Mammary epithelial cell (primary cell): ENCODE results near the gene CAV3.

Experiments used
- EZH2 ChIP-seq: IDR thresholded peaks from 2 replicates; pipeline ENCODE4 v1.6.1; 2012; ENCODE audit warnings: low read length, inconsistent platforms, borderline replicate concordance
- TF ChIP-seq, protein P1 (sequence below), 2 donors: IDR thresholded peaks in 1 of 2; conservative IDR thresholded peaks in 1 of 2; 2 replicates each; pipeline ENCODE4 v1.5.1; 2011 to 2012; ENCODE audit warnings: inconsistent platforms in 2 of 2, low read length in 2 of 2, mild to moderate bottlenecking in 2 of 2, control low read depth in 1 of 2, low read depth in 1 of 2; ENCODE audit not compliant: insufficient read depth in 1 of 2; ENCODE audit errors: extremely low read depth in 1 of 2

DNA sequence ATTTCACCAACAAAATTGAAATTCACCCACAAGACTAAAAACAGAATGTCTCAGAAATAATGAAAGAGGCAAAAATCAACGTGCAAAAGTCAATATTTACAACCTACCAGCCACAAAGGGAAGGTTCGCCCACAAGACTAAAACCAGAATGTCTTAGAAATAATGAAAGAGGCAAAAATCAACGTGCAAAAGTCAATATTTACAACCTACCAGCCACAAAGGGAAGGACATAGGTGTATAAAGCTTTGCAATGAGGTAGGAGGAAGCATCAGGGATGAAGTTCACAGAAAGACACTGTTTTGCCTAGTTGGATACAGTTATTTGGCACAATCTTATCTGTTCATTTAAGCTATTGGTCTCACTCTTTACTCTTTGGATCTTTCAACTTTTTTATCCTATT is 21.5 kb downstream of the CAV3 start:
- TF ChIP-seq, protein P1, sequence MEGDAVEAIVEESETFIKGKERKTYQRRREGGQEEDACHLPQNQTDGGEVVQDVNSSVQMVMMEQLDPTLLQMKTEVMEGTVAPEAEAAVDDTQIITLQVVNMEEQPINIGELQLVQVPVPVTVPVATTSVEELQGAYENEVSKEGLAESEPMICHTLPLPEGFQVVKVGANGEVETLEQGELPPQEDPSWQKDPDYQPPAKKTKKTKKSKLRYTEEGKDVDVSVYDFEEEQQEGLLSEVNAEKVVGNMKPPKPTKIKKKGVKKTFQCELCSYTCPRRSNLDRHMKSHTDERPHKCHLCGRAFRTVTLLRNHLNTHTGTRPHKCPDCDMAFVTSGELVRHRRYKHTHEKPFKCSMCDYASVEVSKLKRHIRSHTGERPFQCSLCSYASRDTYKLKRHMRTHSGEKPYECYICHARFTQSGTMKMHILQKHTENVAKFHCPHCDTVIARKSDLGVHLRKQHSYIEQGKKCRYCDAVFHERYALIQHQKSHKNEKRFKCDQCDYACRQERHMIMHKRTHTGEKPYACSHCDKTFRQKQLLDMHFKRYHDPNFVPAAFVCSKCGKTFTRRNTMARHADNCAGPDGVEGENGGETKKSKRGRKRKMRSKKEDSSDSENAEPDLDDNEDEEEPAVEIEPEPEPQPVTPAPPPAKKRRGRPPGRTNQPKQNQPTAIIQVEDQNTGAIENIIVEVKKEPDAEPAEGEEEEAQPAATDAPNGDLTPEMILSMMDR (conservative IDR thresholded peaks at IDR 0.05 in 1 of 2, IDR thresholded peaks at IDR 0.05 in 1 of 2; ENCODE audit: extremely low read depth in 1 of 2, insufficient read depth in 1 of 2, low read depth in 1 of 2, low read length in 2 of 2): no peak
- no peak for TF ChIP-seq EZH2
